HCT116 (cell line): ENCODE data around the gene SNX4. TPM values are rescaled to one million over a fixed set of nuclear protein-coding genes. Genes with fewer than 3 reads are reported as not detected.

ENCODE experiments used
- ATAC-seq: fragments of 200-7000 bp; cut with Tn5 transposase; 2 replicates; pipeline ENCODE4 v1.9.1; 2020; ENCODE audit warnings: mild to moderate bottlenecking, moderate library complexity
- BruUV-seq: library from RNA; stranded (reverse); fragments of 400-500 nt; replicated peaks from 2 replicates; lab custom pipeline; 2021; lab: Mats Ljungman, UMichigan
- CTCF ChIA-PET: fragments of 300-600 bp; sonication (Branson Sonifier 250); formaldehyde crosslinking; loops from one replicate; lab custom pipeline; 2021; ENCODE audit warnings: antibody characterized with exemption; lab: Charles Lee
- POLR2A ChIA-PET: fragments of 300-600, 350-600 bp; sonication (Branson Sonifier 250); formaldehyde crosslinking; loops from one replicate; lab custom pipeline; 2021; ENCODE audit warnings: antibody characterized with exemption; lab: Charles Lee
- RAD21 ChIA-PET, 2 experiments: fragments of 300-600 bp; sonication (Branson Sonifier 250); formaldehyde crosslinking; loops; one replicate each; lab custom pipeline; 2023; ENCODE audit warnings: low total read pairs in 2 of 2; ENCODE audit not compliant: uncharacterized antibody in 2 of 2, unreplicated experiment in 2 of 2, low non-redundant PET in 1 of 2; lab: Charles Lee
- DNase-seq: peaks from one replicate; pipeline ENCODE4 v3.0.0-alpha.2; 2010; ENCODE audit warnings: low read depth, low spot score
- H2AFZ ChIP-seq: fragments of 200-600 bp; shearing (Covaris generic), sonication (generic); 2 replicates; pipeline ENCODE4 v1.6.1; 2017; ENCODE audit warnings: low read depth, mixed run types, mixed read lengths, antibody characterized with exemption, low read length; ENCODE audit not compliant: poor library complexity, severe bottlenecking
- H3K27ac ChIP-seq: 2 replicates; pipeline ENCODE4 v1.5.1; 2012; ENCODE audit warnings: low read depth, low read length
- H3K27me3 ChIP-seq: fragments of 200-600 bp; sonication (generic); 2 replicates; pipeline ENCODE4 v1.6.1; 2016; ENCODE audit warnings: mixed run types, low read length, mixed read lengths; ENCODE audit not compliant: insufficient read depth
- H3K36me3 ChIP-seq, 2 experiments: fragments of 200-500 bp in 1 of 2; fragments of 200-600 bp in 1 of 2; sonication (Bioruptor generic) in 1 of 2; sonication (generic) in 1 of 2; 2 replicates each; pipeline versions ENCODE4 v1.5.1 to v1.6.1; 2014 to 2016; ENCODE audit warnings: low read length in 2 of 2, inconsistent platforms in 1 of 2, mixed read lengths in 1 of 2, mixed run types in 1 of 2; ENCODE audit not compliant: insufficient read depth in 2 of 2, control insufficient read depth in 1 of 2
- H3K4me1 ChIP-seq, 2 experiments: fragments of 200-600 bp in 1 of 2; sonication (generic) in 1 of 2; 2 replicates each; pipeline versions ENCODE4 v1.5.1 to v1.6.1; 2012 to 2017; ENCODE audit warnings: low read length in 2 of 2, inconsistent platforms in 1 of 2, mild to moderate bottlenecking in 1 of 2, mixed read lengths in 1 of 2, mixed run types in 1 of 2, moderate library complexity in 1 of 2; ENCODE audit not compliant: insufficient read depth in 2 of 2, control insufficient read depth in 1 of 2
- H3K4me2 ChIP-seq: fragments of 200-600 bp; sonication (generic); 2 replicates; pipeline ENCODE4 v1.6.1; 2017; ENCODE audit warnings: mixed run types, low read length, mixed read lengths
- H3K4me3 ChIP-seq, 2 experiments: fragments of 200-600 bp in 1 of 2; sonication (generic) in 1 of 2; replicated peaks in 1 of 2; 2 replicates each; pipeline ENCODE4 v1.5.1; 2011 to 2016; ENCODE audit warnings: low read length in 2 of 2, control low read depth in 1 of 2, low read depth in 1 of 2, mild to moderate bottlenecking in 1 of 2, mixed read lengths in 1 of 2, mixed run types in 1 of 2
- H3K79me2 ChIP-seq: fragments of 200-600 bp; sonication (generic); 2 replicates; pipeline ENCODE4 v1.6.1; 2017; ENCODE audit warnings: mild to moderate bottlenecking, mixed run types, low read length, moderate library complexity, mixed read lengths; ENCODE audit not compliant: insufficient read depth
- H3K9ac ChIP-seq: fragments of 200-600 bp; sonication (generic); 2 replicates; pipeline ENCODE4 v1.6.1; 2016; ENCODE audit warnings: low read length, mixed read lengths
- H3K9me2 ChIP-seq: fragments of 200-600 bp; sonication (generic), shearing (Covaris generic); 2 replicates; pipeline ENCODE4 v1.6.1; 2017; ENCODE audit warnings: mixed run types, mild to moderate bottlenecking, moderate library complexity; ENCODE audit not compliant: insufficient read depth
- H3K9me3 ChIP-seq, 2 experiments: fragments of 200-500 bp in 1 of 2; fragments of 200-600 bp in 1 of 2; sonication (Bioruptor generic) in 1 of 2; sonication (generic) in 1 of 2; 2 replicates each; pipeline ENCODE4 v1.6.1; 2014 to 2017; ENCODE audit warnings: low read length in 2 of 2, mixed read lengths in 2 of 2, inconsistent platforms in 1 of 2, low read depth in 1 of 2, mild to moderate bottlenecking in 1 of 2, mixed run types in 1 of 2, moderate library complexity in 1 of 2; ENCODE audit not compliant: control insufficient read depth in 1 of 2, insufficient read depth in 1 of 2
- H4K20me1 ChIP-seq: fragments of 200-600 bp; sonication (generic), shearing (Covaris generic); 2 replicates; pipeline ENCODE4 v1.6.1; 2017; ENCODE audit warnings: mixed run types, mild to moderate bottlenecking, moderate library complexity; ENCODE audit not compliant: insufficient read depth
- CBX3 ChIP-seq: IDR thresholded peaks from 2 replicates; pipeline ENCODE4 v1.6.1; 2012; ENCODE audit warnings: low read depth
- CEBPB ChIP-seq: IDR thresholded peaks from 2 replicates; pipeline ENCODE4 v1.6.1; 2012; ENCODE audit warnings: low read depth
- EGR1 ChIP-seq: IDR thresholded peaks from 2 replicates; pipeline ENCODE4 v1.6.1; 2012; ENCODE audit warnings: low read depth
- ELF1 ChIP-seq: IDR thresholded peaks from 2 replicates; pipeline ENCODE4 v1.6.1; 2012; ENCODE audit warnings: low read depth, borderline replicate concordance
- EZH2 ChIP-seq: fragments of 200-600 bp; sonication (generic); IDR thresholded peaks from 2 replicates; pipeline ENCODE4 v1.6.1; 2017; ENCODE audit warnings: antibody characterized with exemption, mixed run types
- EZH2phosphoT487 ChIP-seq: fragments of 200-600 bp; IDR thresholded peaks from 2 replicates; pipeline ENCODE4 v1.6.1; 2018; ENCODE audit warnings: antibody characterized with exemption, borderline replicate concordance
- FOSL1 ChIP-seq: IDR thresholded peaks from 2 replicates; pipeline ENCODE4 v1.6.1; 2012; ENCODE audit warnings: low read depth
- MAX ChIP-seq: IDR thresholded peaks from 2 replicates; pipeline ENCODE4 v1.6.1; 2012
- POLR2A ChIP-seq: IDR thresholded peaks from 2 replicates; pipeline ENCODE4 v1.7.0; 2011; ENCODE audit warnings: borderline replicate concordance; ENCODE audit not compliant: insufficient read depth, insufficient read length; ENCODE audit errors: extremely low read depth
- POLR2AphosphoS5 ChIP-seq: IDR thresholded peaks from 2 replicates; pipeline ENCODE4 v1.6.1; 2011; ENCODE audit warnings: mild to moderate bottlenecking, low read depth, low read length, moderate library complexity
- RAD21 ChIP-seq: IDR thresholded peaks from 2 replicates; pipeline ENCODE4 v1.6.1; 2012; ENCODE audit warnings: low read depth, mild to moderate bottlenecking
- REST ChIP-seq: IDR thresholded peaks from 2 replicates; pipeline ENCODE4 v1.6.1; 2012; ENCODE audit warnings: low read depth
- SIN3A ChIP-seq: IDR thresholded peaks from 2 replicates; pipeline ENCODE4 v1.6.1; 2012; ENCODE audit warnings: low read depth
- SRF ChIP-seq: IDR thresholded peaks from 2 replicates; pipeline ENCODE4 v1.6.1; 2012; ENCODE audit warnings: low read depth
- TCF7L2 ChIP-seq: IDR thresholded peaks from 2 replicates; pipeline ENCODE4 v1.7.0; 2011; ENCODE audit warnings: borderline replicate concordance, inconsistent platforms; ENCODE audit not compliant: insufficient read depth, insufficient read length; ENCODE audit errors: extremely low read depth
- YY1 ChIP-seq: IDR thresholded peaks from 2 replicates; pipeline ENCODE4 v1.6.1; 2011; ENCODE audit warnings: low read length, low read depth, moderate library complexity, mild to moderate bottlenecking; ENCODE audit not compliant: insufficient replicate concordance; ENCODE audit errors: extremely low read depth
- ZFX ChIP-seq: fragments of 450-650 bp; IDR thresholded peaks from 2 replicates; pipeline ENCODE4 v1.6.1; 2017
- ZNF274 ChIP-seq: fragments of 200-500 bp; sonication (Bioruptor generic); IDR thresholded peaks from 2 replicates; pipeline ENCODE4 v1.6.1; 2014; ENCODE audit warnings: mild to moderate bottlenecking, low read depth, low read length, inconsistent platforms
- intact Hi-C: fragments of 100-400 bp; cut with micrococcal nuclease; formaldehyde crosslinking; loops from 2 replicates; pipeline ENCODE4 v1.10.0; 2022
- total RNA-seq: library from RNA; stranded (reverse); gene quantifications from one replicate; pipeline ENCODE4 v1.2.1, GENCODE V29; 2021; ENCODE audit not compliant: unreplicated experiment

SNX4 gene
- total RNA-seq, 1 experiment from 2014 or later: 21.1 TPM

- ChIA-PET RAD21 (no interaction called here), POLR2A (no interaction called here), CTCF (no interaction called here)
- Histone ChIP-seq H3K4me2 (no peak overlapping the region), H3K27ac (no peak overlapping the region), H2AFZ (no peak overlapping the region), H4K20me1 (no peaks in the 10 kb centered on the region), H3K4me1 (no peaks in the 10 kb centered on the region), H3K9ac (no peak overlapping the region), H3K4me3 (no peak overlapping the region), H3K79me2 (no peaks in the 10 kb centered on the region), H3K27me3 (no peaks in the 10 kb centered on the region), H3K9me3 (no peaks in the 10 kb centered on the region), H3K36me3 (no peaks in the 10 kb centered on the region), H3K9me2 (no peaks in the 10 kb centered on the region)
- intact Hi-C loops: no loop called here
- no TSS peak for BruUV-seq
- TF ChIP-seq TCF7L2: no peak
- TF ChIP-seq SIN3A: no peak
- TF ChIP-seq REST: no peak
- TF ChIP-seq ZNF274: no peak
- no peak for TF ChIP-seq ZFX
- no peak for TF ChIP-seq EGR1
- no peak for TF ChIP-seq RAD21
- no peak for TF ChIP-seq POLR2A
- TF ChIP-seq MAX: no peak
- no peak for TF ChIP-seq EZH2phosphoT487
- TF ChIP-seq CEBPB: no peak
- TF ChIP-seq FOSL1: no peak
- no peak for TF ChIP-seq POLR2AphosphoS5
- TF ChIP-seq EZH2: no peak
- TF ChIP-seq CBX3: no peak
- no peak for TF ChIP-seq SRF
- TF ChIP-seq ELF1: no peak
- no peak for TF ChIP-seq YY1
- DNase-seq: no peak
- no peak for ATAC-seq
Observed at GRCh38 chr3:125418306-125418705, 101.7 kb downstream of the SNX4 start.
